GM12892 (cell line): Measurements from ENCODE around the gene HDGFL2.

Source experiments
- POLR2A ChIP-seq: IDR thresholded peaks from 2 replicates; pipeline ENCODE4 v1.6.1; 2011; ENCODE audit warnings: low read depth, low read length, control low read depth
- POLR2AphosphoS5 ChIP-seq: IDR thresholded peaks from 2 replicates; pipeline ENCODE4 v1.6.1; 2011; ENCODE audit warnings: low read depth, low read length, control low read depth

- TF ChIP-seq POLR2AphosphoS5 (no peak), POLR2A (no peak)
Measured at GRCh38 chr19:4531562-4532165, 59.6 kb downstream of the HDGFL2 start.
